ENCODE data around the gene SLC9A9. TPM values are rescaled to one million over a fixed set of nuclear protein-coding genes. Genes with fewer than 3 reads are reported as not detected.

SLC9A9 gene
- total RNA-seq, 2 donors from 2014 or later = 29.6 to 60.1 TPM

DNA sequence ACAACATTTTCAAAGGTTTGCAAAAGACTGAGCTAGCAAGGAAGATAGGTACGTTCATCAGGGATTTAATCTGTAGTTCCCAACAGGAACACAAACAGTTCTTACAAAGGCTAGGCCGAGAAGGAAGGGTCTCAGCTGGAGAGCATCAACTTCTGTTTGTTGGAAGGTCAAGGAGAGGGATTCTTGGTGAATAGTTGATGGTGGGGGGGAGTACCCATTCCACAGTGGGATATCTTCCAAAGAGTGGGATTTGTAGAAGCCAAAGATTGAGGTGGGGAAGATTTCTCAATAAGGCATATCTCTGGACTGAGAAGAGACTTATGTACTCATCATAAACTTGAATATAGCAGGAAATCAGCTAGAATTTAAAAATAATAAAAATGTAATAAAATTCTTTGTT, 496.9 kb downstream of the SLC9A9 start:
- H3K36me3 ChIP-seq = no peaks in the 10 kb centered on the region
- no peaks in the 10 kb centered on the region for H3K27me3 ChIP-seq (replicated peaks; ENCODE audit: insufficient read depth)
- H3K4me1 ChIP-seq (ENCODE audit: control insufficient read depth in 1 of 2, low read depth in 2 of 2) = no peaks in the 10 kb centered on the region
- TF ChIP-seq, protein P1, sequence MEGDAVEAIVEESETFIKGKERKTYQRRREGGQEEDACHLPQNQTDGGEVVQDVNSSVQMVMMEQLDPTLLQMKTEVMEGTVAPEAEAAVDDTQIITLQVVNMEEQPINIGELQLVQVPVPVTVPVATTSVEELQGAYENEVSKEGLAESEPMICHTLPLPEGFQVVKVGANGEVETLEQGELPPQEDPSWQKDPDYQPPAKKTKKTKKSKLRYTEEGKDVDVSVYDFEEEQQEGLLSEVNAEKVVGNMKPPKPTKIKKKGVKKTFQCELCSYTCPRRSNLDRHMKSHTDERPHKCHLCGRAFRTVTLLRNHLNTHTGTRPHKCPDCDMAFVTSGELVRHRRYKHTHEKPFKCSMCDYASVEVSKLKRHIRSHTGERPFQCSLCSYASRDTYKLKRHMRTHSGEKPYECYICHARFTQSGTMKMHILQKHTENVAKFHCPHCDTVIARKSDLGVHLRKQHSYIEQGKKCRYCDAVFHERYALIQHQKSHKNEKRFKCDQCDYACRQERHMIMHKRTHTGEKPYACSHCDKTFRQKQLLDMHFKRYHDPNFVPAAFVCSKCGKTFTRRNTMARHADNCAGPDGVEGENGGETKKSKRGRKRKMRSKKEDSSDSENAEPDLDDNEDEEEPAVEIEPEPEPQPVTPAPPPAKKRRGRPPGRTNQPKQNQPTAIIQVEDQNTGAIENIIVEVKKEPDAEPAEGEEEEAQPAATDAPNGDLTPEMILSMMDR (IDR thresholded peaks at IDR 0.05) = no peak
- DNase-seq (ENCODE audit: low spot score) (no peak), ATAC-seq (ENCODE audit: insufficient number of reproducible peaks, low FRiP score, low read depth) (no peak)
- H3K27ac ChIP-seq = no peak overlapping the region
- H3K4me3 ChIP-seq = no peak overlapping the region
- no peaks in the 10 kb centered on the region for H3K9me3 ChIP-seq

GRCh38 chr3:143349455-143349854, 498.8 kb downstream of the SLC9A9 start:
- no peaks in the 10 kb centered on the region for H3K27me3 ChIP-seq (replicated peaks; ENCODE audit: insufficient read depth)
- no peak overlapping the region for H3K27ac ChIP-seq
- DNase-seq (ENCODE audit: low spot score) (no peak), ATAC-seq (ENCODE audit: insufficient number of reproducible peaks, low FRiP score, low read depth) (no peak)
- no peak overlapping the region for H3K4me3 ChIP-seq
- no peaks in the 10 kb centered on the region for H3K9me3 ChIP-seq
- TF ChIP-seq, protein P1 (IDR thresholded peaks at IDR 0.05) = no peak
- H3K36me3 ChIP-seq = no peaks in the 10 kb centered on the region
- no peaks in the 10 kb centered on the region for H3K4me1 ChIP-seq (ENCODE audit: control insufficient read depth in 1 of 2, low read depth in 2 of 2)

GRCh38 chr3:143348486-143349327, 499.6 kb downstream of the SLC9A9 start:
- Histone ChIP-seq H3K4me1 (ENCODE audit: control insufficient read depth in 1 of 2, low read depth in 2 of 2) (no peaks in the 10 kb centered on the region), H3K9me3 (no peaks in the 10 kb centered on the region), H3K27me3 (replicated peaks; ENCODE audit: insufficient read depth) (no peaks in the 10 kb centered on the region), H3K4me3 (no peak overlapping the region), H3K27ac (no peak overlapping the region), H3K36me3 (no peaks in the 10 kb centered on the region)
- no peak for ATAC-seq (ENCODE audit: insufficient number of reproducible peaks, low FRiP score, low read depth)
- DNase-seq (ENCODE audit: low spot score) = no peak
- TF ChIP-seq, protein P1 (IDR thresholded peaks at IDR 0.05) = no peak

GRCh38 chr3:143344516-143345165, 503.6 kb downstream of the SLC9A9 start:
- TF ChIP-seq, protein P1 (IDR thresholded peaks at IDR 0.05) = no peak
- H3K4me1 ChIP-seq (ENCODE audit: control insufficient read depth in 1 of 2, low read depth in 2 of 2) = no peaks in the 10 kb centered on the region
- H3K36me3 ChIP-seq = no peaks in the 10 kb centered on the region
- no peak overlapping the region for H3K4me3 ChIP-seq
- no peaks in the 10 kb centered on the region for H3K9me3 ChIP-seq
- ATAC-seq (ENCODE audit: insufficient number of reproducible peaks, low FRiP score, low read depth) (no peak), DNase-seq (ENCODE audit: low spot score) (no peak)
- no peak overlapping the region for H3K27ac ChIP-seq
- no peaks in the 10 kb centered on the region for H3K27me3 ChIP-seq (replicated peaks; ENCODE audit: insufficient read depth)

DNA sequence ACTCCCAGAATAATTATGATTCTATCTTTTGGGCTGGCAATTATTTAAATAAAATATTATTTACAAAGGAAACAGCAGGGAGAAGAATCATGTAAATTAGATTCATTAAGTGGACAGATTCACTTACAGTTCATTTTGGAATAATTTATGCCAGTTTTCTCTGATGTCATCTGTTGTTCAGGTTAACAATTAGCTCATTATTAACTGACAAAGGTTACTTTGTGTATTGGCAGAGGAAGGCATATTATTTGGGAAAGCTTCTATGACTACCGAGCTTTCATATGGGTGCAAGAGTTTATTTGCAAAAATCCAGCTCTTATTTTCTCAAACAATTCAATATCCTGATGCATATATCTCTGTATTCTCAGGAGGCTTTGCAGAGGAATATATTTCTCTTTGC, 504.3 kb downstream of the SLC9A9 start:
- H3K27ac ChIP-seq = no peak overlapping the region
- DNase-seq (ENCODE audit: low spot score) (no peak), ATAC-seq (ENCODE audit: insufficient number of reproducible peaks, low FRiP score, low read depth) (no peak)
- H3K4me3 ChIP-seq = no peak overlapping the region
- no peaks in the 10 kb centered on the region for H3K27me3 ChIP-seq (replicated peaks; ENCODE audit: insufficient read depth)
- TF ChIP-seq, protein P1 (IDR thresholded peaks at IDR 0.05) = no peak
- no peaks in the 10 kb centered on the region for H3K36me3 ChIP-seq
- no peaks in the 10 kb centered on the region for H3K9me3 ChIP-seq
- H3K4me1 ChIP-seq (ENCODE audit: control insufficient read depth in 1 of 2, low read depth in 2 of 2) = no peaks in the 10 kb centered on the region
